ENCODE results near the gene SOHLH1. TPM values are rescaled to one million over a fixed set of nuclear protein-coding genes. Genes with fewer than 3 reads are reported as not detected.

Gene SOHLH1
- total RNA-seq, 2 experiments from 2014 or later = not detected

- no peaks in the 10 kb centered on the region for H3K4me1 ChIP-seq (ENCODE audit: insufficient read depth, low read length, poor library complexity, severe bottlenecking)
- H3K4me2 ChIP-seq (ENCODE audit: low read length) = no peak within 1 kb of the TSS
- no peak within 1 kb of the TSS for H3K27ac ChIP-seq (ENCODE audit: low read depth, low read length, poor library complexity, severe bottlenecking)
- no peak for TF ChIP-seq EZH2phosphoT487 (IDR thresholded peaks at IDR 0.05; ENCODE audit: borderline replicate concordance, low read depth, low read length)
- peak; percentile 81 for TF ChIP-seq CTCF (conservative IDR thresholded peaks at IDR 0.05; ENCODE audit: low read length)
- no peaks in the 10 kb centered on the region for H3K9me2 ChIP-seq (ENCODE audit: insufficient read depth, low read length)
- intact Hi-C loops (cut with micrococcal nuclease; ENCODE audit: unreplicated experiment) = no loop called here
- H3K9me3 ChIP-seq (ENCODE audit: low read length) = no peaks in the 10 kb centered on the region
- H2AFZ ChIP-seq (ENCODE audit: low read length) = no peak within 1 kb of the TSS
- peak; percentile 22 for DNase-seq (ENCODE audit: low spot score)
- BruUV-seq (replicated peaks) = no TSS peak
- no peaks in the 10 kb centered on the region for H3K36me3 ChIP-seq (ENCODE audit: insufficient read depth, low read length)
- no peak within 1 kb of the TSS for H3K4me3 ChIP-seq (ENCODE audit: low read depth, low read length, poor library complexity, severe bottlenecking)
- H3K79me2 ChIP-seq (ENCODE audit: insufficient read depth, low read depth, low read length) = no peaks in the 10 kb centered on the region
- ChIA-PET CTCF (ENCODE audit: unreplicated experiment) (no interaction called here), POLR2A (no interaction called here)
- H4K20me1 ChIP-seq (ENCODE audit: insufficient read depth, low read length) = no peaks in the 10 kb centered on the region
These were observed 2.9 kb upstream of the SOHLH1 start, which contains the start of gene KCNT1 for GRCh38 chr9:135701959-135702721. Gene KCNT1, plus strand, starts transcription at chr9:135702185. Its CDS starts 74 bp downstream, at chr9:135702259.

DNA sequence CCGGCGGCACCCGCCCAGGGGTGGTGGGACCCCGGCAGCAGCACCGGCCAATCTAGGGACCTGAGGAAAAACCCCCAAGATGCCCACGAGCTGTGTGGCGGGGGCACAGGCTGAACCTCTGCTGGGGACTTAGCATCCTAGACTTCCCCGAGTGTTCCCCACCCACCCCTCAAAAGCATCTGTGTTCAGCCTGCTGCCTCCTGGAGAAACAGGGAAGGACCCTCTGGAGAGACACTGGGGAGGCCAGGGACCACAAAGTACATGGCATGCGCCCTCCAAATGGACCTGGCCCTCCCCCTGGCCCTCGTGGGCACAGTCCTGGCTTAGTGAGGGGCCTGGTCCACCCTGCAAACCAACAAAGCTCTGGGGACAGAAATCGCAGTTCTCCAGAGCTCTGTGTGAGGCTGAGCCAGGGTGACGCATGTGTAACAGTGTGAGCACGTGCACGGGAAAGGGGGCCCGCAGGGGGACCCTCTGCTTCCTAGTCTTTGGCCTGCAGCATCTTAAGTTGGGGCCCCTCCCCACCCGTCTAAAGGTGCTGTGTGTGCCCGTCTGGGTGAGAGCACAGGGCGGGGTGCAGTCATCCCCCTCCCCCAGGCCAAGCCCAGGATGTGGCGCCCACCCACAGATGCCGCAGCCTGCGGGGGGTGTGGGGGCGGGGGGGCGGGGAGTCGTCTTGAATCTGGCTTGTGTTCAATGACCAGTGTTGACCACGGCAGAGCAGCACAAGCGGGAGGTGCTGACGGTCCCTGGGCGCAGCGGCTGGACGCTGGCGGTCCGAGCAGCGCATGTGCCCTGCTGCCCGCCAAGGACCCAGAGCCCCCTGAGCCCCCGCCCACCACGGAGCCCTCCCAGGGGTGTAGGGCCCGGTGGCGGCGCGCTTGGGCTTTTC lies 2.0 kb upstream of the SOHLH1 start:
- BruUV-seq (replicated peaks) = no TSS peak
- Histone ChIP-seq H2AFZ (ENCODE audit: low read length) (no peak overlapping the region), H3K79me2 (ENCODE audit: insufficient read depth, low read depth, low read length) (no peaks in the 10 kb centered on the region), H3K9me3 (ENCODE audit: low read length) (no peaks in the 10 kb centered on the region), H3K4me2 (ENCODE audit: low read length) (no peak overlapping the region), H4K20me1 (ENCODE audit: insufficient read depth, low read length) (no peaks in the 10 kb centered on the region), H3K4me3 (ENCODE audit: low read depth, low read length, poor library complexity, severe bottlenecking) (no peak overlapping the region), H3K27ac (ENCODE audit: low read depth, low read length, poor library complexity, severe bottlenecking) (no peak overlapping the region), H3K36me3 (ENCODE audit: insufficient read depth, low read length) (no peaks in the 10 kb centered on the region), H3K4me1 (ENCODE audit: insufficient read depth, low read length, poor library complexity, severe bottlenecking) (no peaks in the 10 kb centered on the region), H3K9me2 (ENCODE audit: insufficient read depth, low read length) (no peaks in the 10 kb centered on the region)
- intact Hi-C loops (cut with micrococcal nuclease; ENCODE audit: unreplicated experiment) = no loop called here
- TF ChIP-seq EZH2phosphoT487 (IDR thresholded peaks at IDR 0.05; ENCODE audit: borderline replicate concordance, low read depth, low read length) (no peak), CTCF (conservative IDR thresholded peaks at IDR 0.05; ENCODE audit: low read length) (no peak)
- ChIA-PET CTCF (ENCODE audit: unreplicated experiment) (no interaction called here), POLR2A (no interaction called here)
- DNase-seq (ENCODE audit: low spot score) = no peak
